SK-N-SH treated with all-trans-retinoic acid at 6 μM for 48 hours (cell line): ENCODE results near the gene PCGF5.

Experiments used
- ZFP3 ChIP-seq: fragments of 250-450 bp; sonication (Bioruptor Pico); IDR thresholded peaks from 2 replicates; pipeline ENCODE4 v1.5.0; 2020; ENCODE audit warnings: mild to moderate bottlenecking, moderate library complexity
- TF ChIP-seq, protein P1 (sequence below): fragments of 250-450 bp; sonication (Bioruptor Pico); IDR thresholded peaks from 2 replicates; pipeline ENCODE4 v1.8.0; 2020; ENCODE audit warnings: mild to moderate bottlenecking, moderate library complexity, borderline replicate concordance
- TF ChIP-seq, protein P2 (sequence below): fragments of 250-450 bp; sonication (Bioruptor Pico); IDR thresholded peaks from 2 replicates; pipeline ENCODE4 v1.5.1; 2020; ENCODE audit warnings: low read depth, mild to moderate bottlenecking, moderate library complexity
- TF ChIP-seq, protein P3 (sequence below): fragments of 250-450 bp; sonication (Bioruptor Pico); IDR thresholded peaks from 2 replicates; pipeline ENCODE4 v1.5.0; 2020; ENCODE audit warnings: mild to moderate bottlenecking, moderate library complexity

DNA sequence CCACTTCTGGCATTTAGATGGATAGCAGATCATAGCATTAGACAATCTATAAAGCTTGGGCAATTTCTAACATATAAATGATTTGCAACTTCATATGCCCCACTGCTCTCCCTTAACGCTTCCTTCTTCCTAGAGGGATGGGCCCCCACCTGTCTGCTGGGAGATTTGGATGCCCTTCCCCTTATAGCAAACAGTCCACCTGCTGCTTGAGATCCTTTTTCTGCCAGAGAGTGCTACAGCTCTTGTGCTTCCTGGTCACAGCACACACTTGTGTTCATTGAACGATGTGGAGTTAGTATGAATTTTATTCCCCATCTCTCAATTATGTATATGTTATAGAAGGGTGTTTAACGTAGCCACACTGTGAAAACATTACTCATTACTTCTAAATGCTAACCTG is 10.4 kb upstream of the PCGF5 start:
- TF ChIP-seq, protein P1, sequence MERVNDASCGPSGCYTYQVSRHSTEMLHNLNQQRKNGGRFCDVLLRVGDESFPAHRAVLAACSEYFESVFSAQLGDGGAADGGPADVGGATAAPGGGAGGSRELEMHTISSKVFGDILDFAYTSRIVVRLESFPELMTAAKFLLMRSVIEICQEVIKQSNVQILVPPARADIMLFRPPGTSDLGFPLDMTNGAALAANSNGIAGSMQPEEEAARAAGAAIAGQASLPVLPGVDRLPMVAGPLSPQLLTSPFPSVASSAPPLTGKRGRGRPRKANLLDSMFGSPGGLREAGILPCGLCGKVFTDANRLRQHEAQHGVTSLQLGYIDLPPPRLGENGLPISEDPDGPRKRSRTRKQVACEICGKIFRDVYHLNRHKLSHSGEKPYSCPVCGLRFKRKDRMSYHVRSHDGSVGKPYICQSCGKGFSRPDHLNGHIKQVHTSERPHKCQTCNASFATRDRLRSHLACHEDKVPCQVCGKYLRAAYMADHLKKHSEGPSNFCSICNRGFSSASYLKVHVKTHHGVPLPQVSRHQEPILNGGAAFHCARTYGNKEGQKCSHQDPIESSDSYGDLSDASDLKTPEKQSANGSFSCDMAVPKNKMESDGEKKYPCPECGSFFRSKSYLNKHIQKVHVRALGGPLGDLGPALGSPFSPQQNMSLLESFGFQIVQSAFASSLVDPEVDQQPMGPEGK: no peak
- TF ChIP-seq, protein P2, sequence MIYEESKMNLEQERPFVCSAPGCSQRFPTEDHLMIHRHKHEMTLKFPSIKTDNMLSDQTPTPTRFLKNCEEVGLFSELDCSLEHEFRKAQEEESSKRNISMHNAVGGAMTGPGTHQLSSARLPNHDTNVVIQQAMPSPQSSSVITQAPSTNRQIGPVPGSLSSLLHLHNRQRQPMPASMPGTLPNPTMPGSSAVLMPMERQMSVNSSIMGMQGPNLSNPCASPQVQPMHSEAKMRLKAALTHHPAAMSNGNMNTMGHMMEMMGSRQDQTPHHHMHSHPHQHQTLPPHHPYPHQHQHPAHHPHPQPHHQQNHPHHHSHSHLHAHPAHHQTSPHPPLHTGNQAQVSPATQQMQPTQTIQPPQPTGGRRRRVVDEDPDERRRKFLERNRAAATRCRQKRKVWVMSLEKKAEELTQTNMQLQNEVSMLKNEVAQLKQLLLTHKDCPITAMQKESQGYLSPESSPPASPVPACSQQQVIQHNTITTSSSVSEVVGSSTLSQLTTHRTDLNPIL (CRISPR knock-in tag): no peak
- TF ChIP-seq, protein P3, sequence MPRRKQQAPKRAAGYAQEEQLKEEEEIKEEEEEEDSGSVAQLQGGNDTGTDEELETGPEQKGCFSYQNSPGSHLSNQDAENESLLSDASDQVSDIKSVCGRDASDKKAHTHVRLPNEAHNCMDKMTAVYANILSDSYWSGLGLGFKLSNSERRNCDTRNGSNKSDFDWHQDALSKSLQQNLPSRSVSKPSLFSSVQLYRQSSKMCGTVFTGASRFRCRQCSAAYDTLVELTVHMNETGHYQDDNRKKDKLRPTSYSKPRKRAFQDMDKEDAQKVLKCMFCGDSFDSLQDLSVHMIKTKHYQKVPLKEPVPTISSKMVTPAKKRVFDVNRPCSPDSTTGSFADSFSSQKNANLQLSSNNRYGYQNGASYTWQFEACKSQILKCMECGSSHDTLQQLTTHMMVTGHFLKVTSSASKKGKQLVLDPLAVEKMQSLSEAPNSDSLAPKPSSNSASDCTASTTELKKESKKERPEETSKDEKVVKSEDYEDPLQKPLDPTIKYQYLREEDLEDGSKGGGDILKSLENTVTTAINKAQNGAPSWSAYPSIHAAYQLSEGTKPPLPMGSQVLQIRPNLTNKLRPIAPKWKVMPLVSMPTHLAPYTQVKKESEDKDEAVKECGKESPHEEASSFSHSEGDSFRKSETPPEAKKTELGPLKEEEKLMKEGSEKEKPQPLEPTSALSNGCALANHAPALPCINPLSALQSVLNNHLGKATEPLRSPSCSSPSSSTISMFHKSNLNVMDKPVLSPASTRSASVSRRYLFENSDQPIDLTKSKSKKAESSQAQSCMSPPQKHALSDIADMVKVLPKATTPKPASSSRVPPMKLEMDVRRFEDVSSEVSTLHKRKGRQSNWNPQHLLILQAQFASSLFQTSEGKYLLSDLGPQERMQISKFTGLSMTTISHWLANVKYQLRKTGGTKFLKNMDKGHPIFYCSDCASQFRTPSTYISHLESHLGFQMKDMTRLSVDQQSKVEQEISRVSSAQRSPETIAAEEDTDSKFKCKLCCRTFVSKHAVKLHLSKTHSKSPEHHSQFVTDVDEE (CRISPR knock-in tag): no peak
- no peak for TF ChIP-seq ZFP3 (CRISPR knock-in tag)
